K562 (cell line): ENCODE data around the gene WFIKKN2. TPM values are rescaled to one million over a fixed set of nuclear protein-coding genes. Genes with fewer than 3 reads are reported as not detected.

ENCODE experiments used
- polyA plus RNA-seq, 8 experiments: library from polyadenylated mRNA; depleted of rRNA in 4 of 8; stranded (reverse) in 5 of 8; unstranded in 3 of 8; fragments of >200 nt; fragmentation: Nextera tagmentation in 2 of 8; fragmentation: Illumina TruSeq in 1 of 8; extraction: Ambion mirVana in 2 of 8; extraction: Trizol in 1 of 8; gene quantifications; 2 replicates each; pipeline versions ENCODE4 v1.2.1 to v1.2.3, GENCODE V29; 2011 to 2014; ENCODE audit warnings: inconsistent platforms in 1 of 8, missing spikeins in 1 of 8
- total RNA-seq, 7 experiments: library from RNA; depleted of rRNA in 6 of 7; stranded (reverse); fragments of >200 nt in 6 of 7; fragmentation: Illumina TruSeq in 2 of 7; extraction: Trizol in 2 of 7; gene quantifications; 2 replicates each; pipeline versions ENCODE4 v1.2.1 to v1.2.3, GENCODE V29; 2011 to 2021; ENCODE audit warnings: low replicate concordance in 1 of 7
- TF ChIP-seq, protein P1 (sequence below): fragments of 450-650 bp; IDR thresholded peaks from 2 replicates; pipeline ENCODE4 v1.6.1; 2016; ENCODE audit warnings: mild to moderate bottlenecking, moderate library complexity

The WFIKKN2 gene
- total and polyA plus RNA-seq, 9 of the 15 experiments (the other 6 are each of a cell fraction or from before 2014, with no cell fraction given) = 0.07 TPM; not detected in 8

DNA sequence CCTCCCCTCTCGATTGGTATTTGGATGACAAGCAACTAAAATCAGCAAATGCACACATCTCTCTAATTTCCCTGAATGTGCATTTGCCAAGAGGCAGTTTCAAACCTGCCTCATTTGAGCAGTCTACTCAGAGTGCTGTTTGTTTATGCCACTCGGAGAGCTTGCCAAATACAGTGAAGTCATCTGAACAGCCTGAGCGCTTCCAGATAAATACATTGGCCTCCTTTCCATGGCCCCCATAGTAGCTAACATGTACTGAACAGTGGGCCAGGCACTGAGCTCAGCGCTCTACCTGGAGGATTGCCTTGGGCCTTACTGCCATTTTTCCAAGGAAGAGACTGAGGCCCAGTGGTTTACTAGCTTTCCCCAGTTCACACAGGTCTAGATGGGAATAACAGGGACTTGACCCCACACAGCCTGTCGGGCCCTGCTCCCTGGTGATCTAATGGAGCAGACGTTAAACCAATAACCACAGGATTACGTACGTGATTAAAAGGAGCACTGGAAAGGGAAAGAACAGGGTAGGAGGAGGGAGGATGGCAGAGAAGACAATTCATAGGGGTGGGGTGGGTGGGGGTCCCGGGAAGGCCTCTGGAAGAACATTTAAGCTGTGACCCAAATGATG lies 49.3 kb upstream of the WFIKKN2 start (continued):
- TF ChIP-seq, protein P1, sequence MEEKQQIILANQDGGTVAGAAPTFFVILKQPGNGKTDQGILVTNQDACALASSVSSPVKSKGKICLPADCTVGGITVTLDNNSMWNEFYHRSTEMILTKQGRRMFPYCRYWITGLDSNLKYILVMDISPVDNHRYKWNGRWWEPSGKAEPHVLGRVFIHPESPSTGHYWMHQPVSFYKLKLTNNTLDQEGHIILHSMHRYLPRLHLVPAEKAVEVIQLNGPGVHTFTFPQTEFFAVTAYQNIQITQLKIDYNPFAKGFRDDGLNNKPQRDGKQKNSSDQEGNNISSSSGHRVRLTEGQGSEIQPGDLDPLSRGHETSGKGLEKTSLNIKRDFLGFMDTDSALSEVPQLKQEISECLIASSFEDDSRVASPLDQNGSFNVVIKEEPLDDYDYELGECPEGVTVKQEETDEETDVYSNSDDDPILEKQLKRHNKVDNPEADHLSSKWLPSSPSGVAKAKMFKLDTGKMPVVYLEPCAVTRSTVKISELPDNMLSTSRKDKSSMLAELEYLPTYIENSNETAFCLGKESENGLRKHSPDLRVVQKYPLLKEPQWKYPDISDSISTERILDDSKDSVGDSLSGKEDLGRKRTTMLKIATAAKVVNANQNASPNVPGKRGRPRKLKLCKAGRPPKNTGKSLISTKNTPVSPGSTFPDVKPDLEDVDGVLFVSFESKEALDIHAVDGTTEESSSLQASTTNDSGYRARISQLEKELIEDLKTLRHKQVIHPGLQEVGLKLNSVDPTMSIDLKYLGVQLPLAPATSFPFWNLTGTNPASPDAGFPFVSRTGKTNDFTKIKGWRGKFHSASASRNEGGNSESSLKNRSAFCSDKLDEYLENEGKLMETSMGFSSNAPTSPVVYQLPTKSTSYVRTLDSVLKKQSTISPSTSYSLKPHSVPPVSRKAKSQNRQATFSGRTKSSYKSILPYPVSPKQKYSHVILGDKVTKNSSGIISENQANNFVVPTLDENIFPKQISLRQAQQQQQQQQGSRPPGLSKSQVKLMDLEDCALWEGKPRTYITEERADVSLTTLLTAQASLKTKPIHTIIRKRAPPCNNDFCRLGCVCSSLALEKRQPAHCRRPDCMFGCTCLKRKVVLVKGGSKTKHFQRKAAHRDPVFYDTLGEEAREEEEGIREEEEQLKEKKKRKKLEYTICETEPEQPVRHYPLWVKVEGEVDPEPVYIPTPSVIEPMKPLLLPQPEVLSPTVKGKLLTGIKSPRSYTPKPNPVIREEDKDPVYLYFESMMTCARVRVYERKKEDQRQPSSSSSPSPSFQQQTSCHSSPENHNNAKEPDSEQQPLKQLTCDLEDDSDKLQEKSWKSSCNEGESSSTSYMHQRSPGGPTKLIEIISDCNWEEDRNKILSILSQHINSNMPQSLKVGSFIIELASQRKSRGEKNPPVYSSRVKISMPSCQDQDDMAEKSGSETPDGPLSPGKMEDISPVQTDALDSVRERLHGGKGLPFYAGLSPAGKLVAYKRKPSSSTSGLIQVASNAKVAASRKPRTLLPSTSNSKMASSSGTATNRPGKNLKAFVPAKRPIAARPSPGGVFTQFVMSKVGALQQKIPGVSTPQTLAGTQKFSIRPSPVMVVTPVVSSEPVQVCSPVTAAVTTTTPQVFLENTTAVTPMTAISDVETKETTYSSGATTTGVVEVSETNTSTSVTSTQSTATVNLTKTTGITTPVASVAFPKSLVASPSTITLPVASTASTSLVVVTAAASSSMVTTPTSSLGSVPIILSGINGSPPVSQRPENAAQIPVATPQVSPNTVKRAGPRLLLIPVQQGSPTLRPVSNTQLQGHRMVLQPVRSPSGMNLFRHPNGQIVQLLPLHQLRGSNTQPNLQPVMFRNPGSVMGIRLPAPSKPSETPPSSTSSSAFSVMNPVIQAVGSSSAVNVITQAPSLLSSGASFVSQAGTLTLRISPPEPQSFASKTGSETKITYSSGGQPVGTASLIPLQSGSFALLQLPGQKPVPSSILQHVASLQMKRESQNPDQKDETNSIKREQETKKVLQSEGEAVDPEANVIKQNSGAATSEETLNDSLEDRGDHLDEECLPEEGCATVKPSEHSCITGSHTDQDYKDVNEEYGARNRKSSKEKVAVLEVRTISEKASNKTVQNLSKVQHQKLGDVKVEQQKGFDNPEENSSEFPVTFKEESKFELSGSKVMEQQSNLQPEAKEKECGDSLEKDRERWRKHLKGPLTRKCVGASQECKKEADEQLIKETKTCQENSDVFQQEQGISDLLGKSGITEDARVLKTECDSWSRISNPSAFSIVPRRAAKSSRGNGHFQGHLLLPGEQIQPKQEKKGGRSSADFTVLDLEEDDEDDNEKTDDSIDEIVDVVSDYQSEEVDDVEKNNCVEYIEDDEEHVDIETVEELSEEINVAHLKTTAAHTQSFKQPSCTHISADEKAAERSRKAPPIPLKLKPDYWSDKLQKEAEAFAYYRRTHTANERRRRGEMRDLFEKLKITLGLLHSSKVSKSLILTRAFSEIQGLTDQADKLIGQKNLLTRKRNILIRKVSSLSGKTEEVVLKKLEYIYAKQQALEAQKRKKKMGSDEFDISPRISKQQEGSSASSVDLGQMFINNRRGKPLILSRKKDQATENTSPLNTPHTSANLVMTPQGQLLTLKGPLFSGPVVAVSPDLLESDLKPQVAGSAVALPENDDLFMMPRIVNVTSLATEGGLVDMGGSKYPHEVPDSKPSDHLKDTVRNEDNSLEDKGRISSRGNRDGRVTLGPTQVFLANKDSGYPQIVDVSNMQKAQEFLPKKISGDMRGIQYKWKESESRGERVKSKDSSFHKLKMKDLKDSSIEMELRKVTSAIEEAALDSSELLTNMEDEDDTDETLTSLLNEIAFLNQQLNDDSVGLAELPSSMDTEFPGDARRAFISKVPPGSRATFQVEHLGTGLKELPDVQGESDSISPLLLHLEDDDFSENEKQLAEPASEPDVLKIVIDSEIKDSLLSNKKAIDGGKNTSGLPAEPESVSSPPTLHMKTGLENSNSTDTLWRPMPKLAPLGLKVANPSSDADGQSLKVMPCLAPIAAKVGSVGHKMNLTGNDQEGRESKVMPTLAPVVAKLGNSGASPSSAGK = no peak
